B cell (primary cell): ENCODE measurements around the gene PSME1. TPM values are rescaled to one million over a fixed set of nuclear protein-coding genes. Genes with fewer than 3 reads are reported as not detected.

ENCODE experiments used
- polyA plus RNA-seq: library from polyadenylated mRNA; depleted of rRNA; stranded (reverse); fragments of >200 nt; gene quantifications from 2 replicates; pipeline ENCODE4 v1.2.3, GENCODE V29; 2012
- small RNA-seq: library from RNA; depleted of rRNA; stranded (forward); fragments of <200 nt; gene quantifications from one replicate; pipeline ENCODE3, GENCODE V24; 2012; ENCODE audit warnings: low replicate concordance, low read depth; ENCODE audit not compliant: insufficient read length
- total RNA-seq, 2 donors: library from RNA; stranded (reverse); fragments of 120-200 nt in 1 of 2; gene quantifications; 1 replicate in 1 of 2; 2 replicates in 1 of 2; pipeline versions ENCODE4 v1.2.3 to v1.2.4, GENCODE V29; 2013 to 2022

PSME1 gene
- total and polyA plus RNA-seq, 2 donors (not counting 1 experiment from before 2014, with no cell fraction given), result 237 to 257 TPM

Small RNA genes lying within 50 kb of the gene (small RNA-seq; reads per million reads assigned to genes)
- gene IPO4 (not detected), gene IRF9 (not detected), gene RNA5SP383 (not detected)

Other genes starting within 250 kb of the PSME1 start
Only the 30 nearest of the 31 such genes appear.
- 15.3 and 15.6 TPM in 2 replicates for gene DHRS4, start 182.4 kb upstream of the PSME1 start, total RNA-seq
- gene DHRS4, start 182.4 kb upstream of the PSME1 start, polyA plus RNA-seq, result 8.0 and 16.2 TPM in 2 replicates
- gene DHRS4L2, start 147.3 kb upstream of the PSME1 start, total RNA-seq, result 16.3 and 16.8 TPM in 2 replicates
- gene DHRS4L2, start 147.3 kb upstream of the PSME1 start, polyA plus RNA-seq, result 8.0 and 11.2 TPM in 2 replicates
- 1.0 and 1.4 TPM in 2 replicates for gene CARMIL3, start 84.2 kb upstream of the PSME1 start, total RNA-seq
- gene CARMIL3, start 84.2 kb upstream of the PSME1 start, polyA plus RNA-seq, result 2.8 and 7.2 TPM in 2 replicates
- gene CPNE6, start 64.6 kb upstream of the PSME1 start, total RNA-seq, result not detected in 2 replicates
- gene CPNE6, start 64.6 kb upstream of the PSME1 start, polyA plus RNA-seq, result 0.10 TPM in 1 of 2 replicates, not detected in the other
- gene PCK2, start 41.9 kb upstream of the PSME1 start, total RNA-seq, result 34.1 and 40.4 TPM in 2 replicates
- gene PCK2, start 41.9 kb upstream of the PSME1 start, polyA plus RNA-seq, result 43.6 and 58.4 TPM in 2 replicates
- gene DCAF11, start 21.4 kb upstream of the PSME1 start, total RNA-seq, result 84.8 and 96.3 TPM in 2 replicates
- 64.5 and 66.7 TPM in 2 replicates for gene DCAF11, start 21.4 kb upstream of the PSME1 start, polyA plus RNA-seq
- 8.1 and 8.8 TPM in 2 replicates for gene NRL, start 21.2 kb upstream of the PSME1 start, total RNA-seq
- 4.8 and 7.0 TPM in 2 replicates for gene NRL, start 21.2 kb upstream of the PSME1 start, polyA plus RNA-seq
- 2.6 and 3.6 TPM in 2 replicates for gene FITM1, start 5.5 kb upstream of the PSME1 start, total RNA-seq
- gene FITM1, start 5.5 kb upstream of the PSME1 start, polyA plus RNA-seq, result 3.3 and 4.6 TPM in 2 replicates
- gene EMC9, start 5.4 kb downstream of the PSME1 start, total RNA-seq, result 24.7 and 26.4 TPM in 2 replicates
- gene EMC9, start 5.4 kb downstream of the PSME1 start, polyA plus RNA-seq, result 19.3 and 25.9 TPM in 2 replicates
- gene PSME2, start 10.4 kb downstream of the PSME1 start, total RNA-seq, result 127 and 141 TPM in 2 replicates
- 126 and 137 TPM in 2 replicates for gene PSME2, start 10.4 kb downstream of the PSME1 start, polyA plus RNA-seq
- gene RNF31, start 11.3 kb downstream of the PSME1 start, total RNA-seq, result 103 and 114 TPM in 2 replicates
- gene RNF31, start 11.3 kb downstream of the PSME1 start, polyA plus RNA-seq, result 48.3 and 69.8 TPM in 2 replicates
- gene IRF9, start 25.1 kb downstream of the PSME1 start, total RNA-seq, result 243 and 269 TPM in 2 replicates
- gene IRF9, start 25.1 kb downstream of the PSME1 start, polyA plus RNA-seq, result 191 and 237 TPM in 2 replicates
- 48.4 and 62.1 TPM in 2 replicates for gene REC8, start 35.9 kb downstream of the PSME1 start, total RNA-seq
- 34.0 and 39.5 TPM in 2 replicates for gene REC8, start 35.9 kb downstream of the PSME1 start, polyA plus RNA-seq
- 29.8 and 35.0 TPM in 2 replicates for gene IPO4, start 52.6 kb downstream of the PSME1 start, total RNA-seq
- 26.7 and 28.3 TPM in 2 replicates for gene IPO4, start 52.6 kb downstream of the PSME1 start, polyA plus RNA-seq
- 24.5 and 33.9 TPM in 2 replicates for gene TM9SF1, start 59.2 kb downstream of the PSME1 start, total RNA-seq
- gene TM9SF1, start 59.2 kb downstream of the PSME1 start, polyA plus RNA-seq, result 7.6 and 10.0 TPM in 2 replicates
- gene TSSK4, start 69.5 kb downstream of the PSME1 start, total RNA-seq, result 1.7 TPM in 2 replicates
- gene TSSK4, start 69.5 kb downstream of the PSME1 start, polyA plus RNA-seq, result 0.14 and 0.45 TPM in 2 replicates
- 102 and 103 TPM in 2 replicates for gene CHMP4A, start 77.3 kb downstream of the PSME1 start, total RNA-seq
- gene CHMP4A, start 77.3 kb downstream of the PSME1 start, polyA plus RNA-seq, result 91.2 and 95.1 TPM in 2 replicates
- gene MDP1, start 79.9 kb downstream of the PSME1 start, total RNA-seq, result 11.3 and 17.0 TPM in 2 replicates
- 22.6 and 28.1 TPM in 2 replicates for gene MDP1, start 79.9 kb downstream of the PSME1 start, polyA plus RNA-seq
- gene NEDD8, start 96.2 kb downstream of the PSME1 start, total RNA-seq, result 86.6 and 98.5 TPM in 2 replicates
- 86.7 and 104 TPM in 2 replicates for gene NEDD8, start 96.2 kb downstream of the PSME1 start, polyA plus RNA-seq
- gene GMPR2, start 96.7 kb downstream of the PSME1 start, total RNA-seq, result 58.7 and 64.3 TPM in 2 replicates
- gene GMPR2, start 96.7 kb downstream of the PSME1 start, polyA plus RNA-seq, result 33.3 and 39.7 TPM in 2 replicates
- 165 and 169 TPM in 2 replicates for gene TINF2, start 106.4 kb downstream of the PSME1 start, total RNA-seq
- 103 and 108 TPM in 2 replicates for gene TINF2, start 106.4 kb downstream of the PSME1 start, polyA plus RNA-seq
- 11.4 and 11.9 TPM in 2 replicates for gene TGM1, start 127.0 kb downstream of the PSME1 start, total RNA-seq
- 2.7 and 4.9 TPM in 2 replicates for gene TGM1, start 127.0 kb downstream of the PSME1 start, polyA plus RNA-seq
- 57.9 and 70.1 TPM in 2 replicates for gene RABGGTA, start 135.4 kb downstream of the PSME1 start, total RNA-seq
- 134 and 159 TPM in 2 replicates for gene RABGGTA, start 135.4 kb downstream of the PSME1 start, polyA plus RNA-seq
- gene DHRS1, start 163.6 kb downstream of the PSME1 start, total RNA-seq, result 42.7 and 43.7 TPM in 2 replicates
- 69.9 and 76.9 TPM in 2 replicates for gene DHRS1, start 163.6 kb downstream of the PSME1 start, polyA plus RNA-seq
- 22.6 and 24.5 TPM in 2 replicates for gene NOP9, start 163.7 kb downstream of the PSME1 start, total RNA-seq
- 9.7 and 13.7 TPM in 2 replicates for gene NOP9, start 163.7 kb downstream of the PSME1 start, polyA plus RNA-seq
- gene CIDEB, start 171.8 kb downstream of the PSME1 start, total RNA-seq, result 32.8 and 34.3 TPM in 2 replicates
- gene CIDEB, start 171.8 kb downstream of the PSME1 start, polyA plus RNA-seq, result 17.9 and 26.2 TPM in 2 replicates
- 10.1 and 11.7 TPM in 2 replicates for gene LTB4R2, start 173.9 kb downstream of the PSME1 start, total RNA-seq
- 9.0 and 10.7 TPM in 2 replicates for gene LTB4R2, start 173.9 kb downstream of the PSME1 start, polyA plus RNA-seq
- gene LTB4R, start 175.3 kb downstream of the PSME1 start, total RNA-seq, result 8.8 and 9.2 TPM in 2 replicates
- gene LTB4R, start 175.3 kb downstream of the PSME1 start, polyA plus RNA-seq, result 15.7 and 19.1 TPM in 2 replicates
- gene ADCY4, start 198.9 kb downstream of the PSME1 start, total RNA-seq, result 5.8 and 7.8 TPM in 2 replicates
- gene ADCY4, start 198.9 kb downstream of the PSME1 start, polyA plus RNA-seq, result 2.3 and 3.4 TPM in 2 replicates
- 76.6 and 77.6 TPM in 2 replicates for gene RIPK3, start 203.8 kb downstream of the PSME1 start, total RNA-seq
- gene RIPK3, start 203.8 kb downstream of the PSME1 start, polyA plus RNA-seq, result 58.5 and 65.5 TPM in 2 replicates